PC-3 (cell line): Measurements from ENCODE around the gene CEP63. TPM values are rescaled to one million over a fixed set of nuclear protein-coding genes. Genes with fewer than 3 reads are reported as not detected.

Experiments used
- ATAC-seq: fragments of 200-7000 bp; cut with Tn5 transposase; 2 replicates; pipeline ENCODE4 v1.9.1; 2020; ENCODE audit warnings: mild to moderate bottlenecking, moderate library complexity
- BruUV-seq: library from RNA; stranded (reverse); fragments of 400-500 nt; replicated peaks from 2 replicates; lab custom pipeline; 2021; lab: Mats Ljungman, UMichigan
- CTCF ChIA-PET: fragments of 300-600 bp; sonication (Branson Sonifier 250); formaldehyde crosslinking; loops from one replicate; lab custom pipeline; 2022; ENCODE audit warnings: antibody characterized with exemption; lab: Charles Lee
- POLR2A ChIA-PET: fragments of 300-600 bp; sonication (Branson Sonifier 250); formaldehyde crosslinking; loops from one replicate; lab custom pipeline; 2022; ENCODE audit warnings: antibody characterized with exemption; ENCODE audit not compliant: unreplicated experiment; lab: Charles Lee
- DNase-seq: peaks from one replicate; pipeline ENCODE4 v3.0.0-alpha.2; 2015
- H2AFZ ChIP-seq: fragments of 300-600 bp; sonication (generic); 2 replicates; pipeline ENCODE4 v1.6.0; 2016; ENCODE audit warnings: antibody characterized with exemption, low read length
- H3F3A ChIP-seq: fragments of 300-600 bp; sonication (generic); one replicate; pipeline ENCODE4 v1.6.0; 2017; ENCODE audit warnings: antibody characterized with exemption, low read length, control low read depth, mild to moderate bottlenecking; ENCODE audit not compliant: unreplicated experiment
- H3K27ac ChIP-seq: fragments of 300-600 bp; sonication (generic); 2 replicates; pipeline ENCODE4 v1.5.1; 2016; ENCODE audit warnings: mild to moderate bottlenecking, low read length
- H3K27me3 ChIP-seq: fragments of 300-600 bp; sonication (generic); 2 replicates; pipeline ENCODE4 v1.6.1; 2016; ENCODE audit warnings: low read length, mixed read lengths
- H3K36me3 ChIP-seq: fragments of 300-600 bp; sonication (generic); 2 replicates; pipeline ENCODE4 v1.6.1; 2016; ENCODE audit warnings: low read depth, mixed run types, low read length, mixed read lengths
- H3K4me1 ChIP-seq: fragments of 300-600 bp; sonication (generic); 2 replicates; pipeline ENCODE4 v1.5.1; 2016; ENCODE audit warnings: low read length; ENCODE audit not compliant: insufficient read depth
- H3K4me2 ChIP-seq: fragments of 300-600 bp; sonication (generic); 2 replicates; pipeline ENCODE4 v1.6.0; 2016; ENCODE audit warnings: low read length
- H3K4me3 ChIP-seq: fragments of 300-600 bp; sonication (generic); 2 replicates; pipeline ENCODE4 v1.5.1; 2016; ENCODE audit warnings: mild to moderate bottlenecking, low read length, mixed read lengths
- H3K79me2 ChIP-seq: fragments of 300-600 bp; sonication (generic); 2 replicates; pipeline ENCODE4 v1.6.1; 2017; ENCODE audit warnings: low read length, mixed read lengths
- H3K9ac ChIP-seq: fragments of 300-600 bp; sonication (generic); 2 replicates; pipeline ENCODE4 v1.6.0; 2016; ENCODE audit warnings: mild to moderate bottlenecking, low read length
- H3K9me2 ChIP-seq: fragments of 300-600 bp; sonication (generic); replicated peaks from 2 replicates; pipeline ENCODE4 v1.6.1; 2016; ENCODE audit warnings: mixed run types, low read length, mixed read lengths
- H3K9me3 ChIP-seq: fragments of 300-600 bp; sonication (generic); 2 replicates; pipeline ENCODE4 v1.6.1; 2016; ENCODE audit warnings: low read length, mixed read lengths
- H4K20me1 ChIP-seq: fragments of 300-600 bp; sonication (generic); 2 replicates; pipeline ENCODE4 v1.6.1; 2016; ENCODE audit warnings: low read length, mixed read lengths
- EZH2 ChIP-seq: fragments of 300-600 bp; sonication (generic); IDR thresholded peaks from one replicate; pipeline ENCODE4 v1.6.1; 2017; ENCODE audit warnings: antibody characterized with exemption, mild to moderate bottlenecking, low read length; ENCODE audit not compliant: unreplicated experiment
- EZH2phosphoT487 ChIP-seq: fragments of 300-600 bp; sonication (generic); IDR thresholded peaks from 2 replicates; pipeline ENCODE4 v1.6.1; 2018; ENCODE audit warnings: mild to moderate bottlenecking, antibody characterized with exemption, low read length, borderline replicate concordance
- intact Hi-C: fragments of 100-400 bp; cut with micrococcal nuclease; formaldehyde crosslinking; loops from 2 replicates; pipeline ENCODE4 v1.9.0; 2023
- total RNA-seq: library from RNA; depleted of rRNA; stranded (reverse); fragments of >200 nt; gene quantifications from 2 replicates; pipeline ENCODE4 v1.2.3, GENCODE V29; 2014
- TF ChIP-seq, protein P1 (sequence below): fragments of 300-600 bp; sonication (generic); conservative IDR thresholded peaks from 2 replicates; pipeline ENCODE4 v1.5.1; 2017; ENCODE audit warnings: antibody characterized with exemption, low read depth, mild to moderate bottlenecking, low read length

The CEP63 gene
- total RNA-seq, 1 experiment from 2014 or later, result 15.4 TPM

DNA sequence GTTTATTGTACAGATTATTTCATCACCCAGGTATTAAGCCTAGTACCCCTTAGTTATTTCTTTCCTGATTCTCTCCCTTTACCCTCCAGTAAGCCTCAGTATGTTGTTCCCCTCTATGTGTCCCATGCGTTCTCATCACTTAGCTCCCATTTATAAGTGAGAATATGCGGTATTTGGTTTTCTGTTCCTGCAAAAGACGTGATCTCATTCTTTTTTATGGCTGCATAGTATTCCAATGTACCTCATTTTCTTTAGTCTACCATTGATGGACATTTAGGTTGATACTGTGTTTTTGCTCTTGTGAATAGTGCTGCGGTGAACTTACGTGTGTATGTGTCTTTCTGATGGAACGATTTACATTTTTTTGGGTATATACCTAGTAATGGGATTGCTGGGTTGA, 36.7 kb downstream of the CEP63 start:
- H3K9ac ChIP-seq, result no peak overlapping the region
- H3F3A ChIP-seq, result no peaks in the 10 kb centered on the region
- POLR2A ChIA-PET, result no interaction called here
- H3K4me1 ChIP-seq, result 0 out of 2 replicates have a peak, but pooled peaks cover 2% of the 10 kb centered on the region
- no peak overlapping the region for H3K4me3 ChIP-seq
- TF ChIP-seq EZH2, result no peak
- TF ChIP-seq, protein P1, sequence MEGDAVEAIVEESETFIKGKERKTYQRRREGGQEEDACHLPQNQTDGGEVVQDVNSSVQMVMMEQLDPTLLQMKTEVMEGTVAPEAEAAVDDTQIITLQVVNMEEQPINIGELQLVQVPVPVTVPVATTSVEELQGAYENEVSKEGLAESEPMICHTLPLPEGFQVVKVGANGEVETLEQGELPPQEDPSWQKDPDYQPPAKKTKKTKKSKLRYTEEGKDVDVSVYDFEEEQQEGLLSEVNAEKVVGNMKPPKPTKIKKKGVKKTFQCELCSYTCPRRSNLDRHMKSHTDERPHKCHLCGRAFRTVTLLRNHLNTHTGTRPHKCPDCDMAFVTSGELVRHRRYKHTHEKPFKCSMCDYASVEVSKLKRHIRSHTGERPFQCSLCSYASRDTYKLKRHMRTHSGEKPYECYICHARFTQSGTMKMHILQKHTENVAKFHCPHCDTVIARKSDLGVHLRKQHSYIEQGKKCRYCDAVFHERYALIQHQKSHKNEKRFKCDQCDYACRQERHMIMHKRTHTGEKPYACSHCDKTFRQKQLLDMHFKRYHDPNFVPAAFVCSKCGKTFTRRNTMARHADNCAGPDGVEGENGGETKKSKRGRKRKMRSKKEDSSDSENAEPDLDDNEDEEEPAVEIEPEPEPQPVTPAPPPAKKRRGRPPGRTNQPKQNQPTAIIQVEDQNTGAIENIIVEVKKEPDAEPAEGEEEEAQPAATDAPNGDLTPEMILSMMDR, result no peak
- no peak for TF ChIP-seq EZH2phosphoT487
- no peaks in the 10 kb centered on the region for H3K9me2 ChIP-seq
- no peaks in the 10 kb centered on the region for H3K27me3 ChIP-seq
- ATAC-seq, result no peak
- H3K27ac ChIP-seq, result no peak overlapping the region
- H3K36me3 ChIP-seq, result no peaks in the 10 kb centered on the region; the same call in 1 of the 2 replicates
- intact Hi-C loops, result no loop called here
- H3K79me2 ChIP-seq, result no peaks in the 10 kb centered on the region
- H4K20me1 ChIP-seq, result no peaks in the 10 kb centered on the region
- CTCF ChIA-PET, result no interaction called here
- BruUV-seq, result no TSS peak
- H3K4me2 ChIP-seq, result no peak overlapping the region
- no peaks in the 10 kb centered on the region for H3K9me3 ChIP-seq
- no peak for DNase-seq
- no peak overlapping the region for H2AFZ ChIP-seq

DNA sequence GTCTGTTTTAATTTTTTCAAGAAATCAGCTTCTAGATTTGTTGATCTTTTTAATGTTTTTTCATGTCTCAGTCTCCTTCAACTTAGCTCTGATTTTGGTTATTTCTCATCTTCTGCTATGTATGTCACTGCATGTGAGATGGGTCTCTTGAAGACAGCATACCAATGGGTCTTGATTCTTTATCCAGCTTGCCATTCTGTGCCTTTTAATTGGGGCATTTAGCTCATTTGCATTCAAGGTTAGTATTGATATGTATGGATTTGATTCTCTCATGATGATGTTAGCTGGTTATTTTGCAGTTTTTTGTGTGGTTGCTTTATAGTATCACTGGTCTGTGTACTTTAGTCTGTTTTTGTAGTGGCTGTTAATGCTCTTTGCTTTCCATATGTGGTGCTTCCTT, 39.4 kb downstream of the CEP63 start:
- intact Hi-C loops, result no loop called here
- no peaks in the 10 kb centered on the region for H3K9me2 ChIP-seq
- ATAC-seq (no peak), DNase-seq (no peak)
- H3K9me3 ChIP-seq, result no peaks in the 10 kb centered on the region
- no peaks in the 10 kb centered on the region for H3K79me2 ChIP-seq
- POLR2A ChIA-PET, result no interaction called here
- H3K4me1 ChIP-seq, result no peaks in the 10 kb centered on the region
- no peaks in the 10 kb centered on the region; the same call in 1 of the 2 replicates for H3K36me3 ChIP-seq
- H3K9ac ChIP-seq, result no peak overlapping the region
- no peaks in the 10 kb centered on the region for H3K27me3 ChIP-seq
- CTCF ChIA-PET, result no interaction called here
- BruUV-seq, result no TSS peak
- H3K27ac ChIP-seq, result no peak overlapping the region
- H2AFZ ChIP-seq, result no peak overlapping the region
- no peak for TF ChIP-seq EZH2phosphoT487
- no peak for TF ChIP-seq EZH2
- TF ChIP-seq, protein P1, result no peak
- H3F3A ChIP-seq, result no peaks in the 10 kb centered on the region
- H3K4me3 ChIP-seq, result no peak overlapping the region
- H4K20me1 ChIP-seq, result no peaks in the 10 kb centered on the region
- no peak overlapping the region for H3K4me2 ChIP-seq

DNA sequence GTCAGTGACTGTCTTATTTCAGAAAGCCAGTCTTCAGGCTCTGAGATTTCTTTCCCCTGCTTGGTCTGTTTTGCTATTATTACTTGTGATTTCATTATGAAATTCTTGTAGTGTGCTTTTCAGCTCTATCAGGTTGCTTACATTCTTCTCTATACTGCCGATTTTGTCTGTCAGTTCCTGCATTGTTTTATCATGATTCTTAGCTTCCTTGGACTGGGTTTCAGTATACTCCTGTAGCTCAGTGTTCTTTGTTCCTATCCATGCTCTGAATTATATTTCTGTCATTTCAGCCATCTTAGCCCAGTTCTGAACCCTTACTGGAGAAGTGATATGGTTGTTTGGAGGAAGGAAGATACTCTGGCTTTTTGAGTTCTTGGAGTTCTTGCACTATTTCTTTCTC, 40.5 kb downstream of the CEP63 start:
- DNase-seq (no peak), ATAC-seq (no peak)
- Histone ChIP-seq H3F3A (no peaks in the 10 kb centered on the region), H3K79me2 (no peaks in the 10 kb centered on the region), H3K9ac (no peak overlapping the region), H3K27me3 (no peaks in the 10 kb centered on the region), H3K36me3 (no peaks in the 10 kb centered on the region; the same call in 1 of the 2 replicates), H3K27ac (no peak overlapping the region), H2AFZ (no peak overlapping the region), H3K4me2 (no peak overlapping the region), H3K4me1 (no peaks in the 10 kb centered on the region), H3K9me3 (no peaks in the 10 kb centered on the region), H3K4me3 (no peak overlapping the region), H3K9me2 (no peaks in the 10 kb centered on the region), H4K20me1 (no peaks in the 10 kb centered on the region)
- no peak for TF ChIP-seq EZH2
- TF ChIP-seq EZH2phosphoT487, result no peak
- TF ChIP-seq, protein P1, result no peak
- ChIA-PET CTCF (no interaction called here), POLR2A (no interaction called here)
- intact Hi-C loops, result no loop called here
- BruUV-seq, result no TSS peak
